HG03342 (cell line): ENCODE measurements around the gene BANK1.

Experiments used
- ATAC-seq: cut with Tn5 transposase; IDR thresholded peaks from one replicate; pipeline ENCODE4 v1.9.1; 2021; ENCODE audit warnings: mild to moderate bottlenecking, moderate library complexity; ENCODE audit not compliant: unreplicated experiment

BANK1 gene

DNA sequence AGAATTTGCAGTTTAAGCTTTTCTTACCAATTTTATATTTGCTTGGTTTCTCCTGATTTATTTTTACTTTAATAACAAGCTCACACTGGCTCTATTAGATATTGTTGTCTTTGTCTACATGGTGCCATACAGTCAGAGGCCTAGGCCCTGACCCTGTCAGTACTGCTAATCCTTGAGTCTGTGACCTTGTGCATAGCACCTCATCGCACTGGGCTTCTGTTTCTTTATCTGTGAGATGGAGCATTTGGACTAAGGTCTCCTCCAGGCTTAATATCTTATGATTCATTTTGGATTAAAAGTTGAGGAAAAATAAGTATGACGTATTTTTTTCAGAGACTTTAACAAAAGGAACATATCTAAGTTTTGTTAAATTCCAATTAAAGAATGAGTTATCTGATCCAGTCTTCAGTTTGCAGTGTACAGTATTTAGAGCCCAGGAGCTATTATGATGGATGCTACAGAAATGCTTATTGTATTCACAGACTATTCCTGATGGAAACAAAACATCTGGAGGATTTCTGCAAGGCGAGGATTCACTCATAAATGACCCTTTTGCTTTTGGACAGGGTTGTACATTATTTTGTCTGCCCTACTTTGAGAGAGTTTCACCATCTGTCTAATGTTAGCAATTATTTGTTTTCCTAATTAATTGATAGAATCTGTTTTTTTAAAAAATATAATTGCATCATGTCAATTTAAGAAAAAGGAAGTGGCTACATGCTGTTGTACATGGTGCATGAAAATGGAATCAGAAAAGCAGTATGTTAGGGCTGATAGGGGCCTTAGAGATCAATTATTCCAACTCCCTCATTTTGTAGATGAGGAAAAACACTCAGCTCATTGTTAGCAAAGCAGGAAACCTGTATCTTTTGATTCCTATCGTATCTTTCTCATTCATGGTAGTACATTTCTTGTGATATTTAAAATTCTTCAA is 203.6 kb downstream of the BANK1 start:
- no peak for ATAC-seq

DNA sequence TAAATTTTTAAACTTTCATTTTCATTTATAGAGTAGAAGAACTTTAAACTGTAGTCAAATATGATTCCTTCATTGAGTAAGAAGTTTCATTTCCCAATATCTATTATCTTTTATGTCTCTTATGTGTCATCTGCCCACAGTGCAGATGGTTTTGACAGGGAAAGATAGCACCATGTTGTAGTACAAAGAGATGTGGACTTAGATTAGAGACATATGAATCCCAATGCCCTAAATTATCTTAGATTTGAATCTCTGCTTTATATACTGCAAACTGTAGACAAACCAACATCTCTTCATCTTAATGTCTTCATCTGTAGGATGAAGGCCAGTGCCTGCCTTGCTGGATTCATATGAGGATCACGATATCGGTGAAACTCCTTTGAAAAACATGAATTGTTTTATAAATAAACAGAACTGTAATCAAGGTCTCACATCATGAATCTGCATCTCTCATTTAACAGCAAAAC is 217.5 kb downstream of the BANK1 start:
- ATAC-seq = peak; percentile 90

GRCh38 chr4:102008711-102009110 is 218.2 kb downstream of the BANK1 start:
- no peak for ATAC-seq

- ATAC-seq = no peak
Measured at GRCh38 chr4:102022343-102022742, 231.8 kb downstream of the BANK1 start.

DNA sequence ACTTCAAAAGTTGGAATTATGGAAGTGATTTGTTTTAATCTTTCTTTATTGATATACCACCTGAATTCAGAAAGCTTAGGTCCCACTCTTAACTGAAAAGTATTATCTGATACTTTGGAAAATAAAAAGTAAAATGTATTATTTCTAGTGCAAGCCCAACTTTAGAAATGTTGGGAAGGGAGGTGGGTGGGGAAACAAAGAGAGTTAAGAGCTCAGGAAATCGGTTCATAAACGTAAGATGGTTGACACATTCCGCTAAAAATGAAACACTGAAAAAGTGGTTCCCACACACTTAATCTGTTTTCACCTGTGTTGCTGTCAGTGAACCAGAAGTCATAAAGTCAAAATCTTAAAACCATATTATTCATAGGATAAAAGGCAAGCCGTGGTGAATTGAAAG is 237.4 kb downstream of the BANK1 start:
- no peak for ATAC-seq

DNA sequence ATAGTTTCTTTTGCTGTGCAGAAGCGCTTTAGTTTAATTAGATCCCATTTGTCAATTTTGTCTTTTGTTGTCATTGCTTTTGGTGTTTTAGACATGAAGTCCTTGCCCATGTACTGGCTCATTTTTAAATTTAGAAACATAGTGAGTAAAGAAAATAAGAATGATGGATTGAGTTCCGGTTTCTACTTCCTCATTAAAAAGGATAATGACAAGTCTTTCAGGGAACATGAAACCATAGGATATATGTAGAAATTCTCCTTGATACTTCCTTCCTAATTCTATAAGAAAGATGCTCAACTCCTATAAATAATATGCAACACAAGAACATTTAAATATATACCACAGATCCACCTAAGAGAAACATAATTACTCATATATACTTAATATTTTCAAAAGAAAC is 240.9 kb downstream of the BANK1 start:
- no peak for ATAC-seq

GRCh38 chr4:102036016-102036415 is 245.5 kb downstream of the BANK1 start:
- no peak for ATAC-seq

DNA sequence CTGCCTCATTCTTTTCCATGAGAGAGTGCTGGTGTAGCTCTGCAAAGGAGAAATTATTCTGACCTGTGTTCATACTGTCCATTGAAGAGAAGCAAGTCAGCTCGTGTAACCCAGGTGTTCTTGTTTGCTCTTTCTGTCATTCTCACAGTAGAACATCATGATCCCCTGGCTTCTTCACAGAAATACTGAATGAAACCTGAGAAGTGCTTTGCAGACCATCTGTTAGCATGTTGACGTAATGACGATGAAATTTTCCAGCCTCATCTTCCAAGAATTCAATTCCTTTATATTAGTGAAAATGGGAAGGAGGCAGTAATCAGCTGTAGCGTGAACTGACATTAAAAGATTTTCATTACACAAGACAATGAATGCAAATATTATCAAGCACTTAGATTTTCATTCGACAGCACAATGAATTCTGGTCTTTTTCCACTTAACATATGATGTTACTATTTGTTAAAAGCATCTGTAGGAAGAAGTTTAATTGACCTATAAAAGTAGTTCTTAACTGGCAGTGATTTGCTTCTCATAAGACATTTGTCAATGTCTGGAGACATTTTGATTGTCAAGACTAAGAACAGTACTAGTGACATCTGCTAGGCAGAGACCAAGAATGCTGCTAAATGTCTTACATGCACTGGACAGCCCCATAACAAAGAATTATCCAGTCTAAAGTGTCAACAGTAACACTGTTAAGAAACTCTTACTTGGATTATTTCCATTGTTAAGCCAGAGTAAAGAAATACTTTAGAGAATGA is 246.3 kb downstream of the BANK1 start:
- no peak for ATAC-seq

DNA sequence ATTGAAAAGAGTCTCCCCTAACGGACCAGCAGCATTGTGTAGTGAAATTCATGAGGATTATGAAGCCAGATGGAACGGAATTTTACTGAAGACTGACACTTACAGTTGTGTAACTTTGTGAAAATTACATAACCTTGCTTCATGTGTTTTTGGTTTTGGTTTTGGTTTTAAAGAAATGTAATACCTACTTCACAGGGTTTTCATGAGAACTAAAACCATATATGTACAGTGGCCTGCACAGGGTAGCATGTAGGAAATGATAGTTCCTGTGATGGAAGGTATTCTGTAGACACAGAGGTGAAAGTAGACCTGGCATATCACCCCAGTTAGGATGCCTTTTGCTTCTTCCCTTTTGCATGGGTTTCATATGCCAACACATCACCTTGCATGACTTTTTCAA is 247.0 kb downstream of the BANK1 start:
- peak; percentile 52 for ATAC-seq

DNA sequence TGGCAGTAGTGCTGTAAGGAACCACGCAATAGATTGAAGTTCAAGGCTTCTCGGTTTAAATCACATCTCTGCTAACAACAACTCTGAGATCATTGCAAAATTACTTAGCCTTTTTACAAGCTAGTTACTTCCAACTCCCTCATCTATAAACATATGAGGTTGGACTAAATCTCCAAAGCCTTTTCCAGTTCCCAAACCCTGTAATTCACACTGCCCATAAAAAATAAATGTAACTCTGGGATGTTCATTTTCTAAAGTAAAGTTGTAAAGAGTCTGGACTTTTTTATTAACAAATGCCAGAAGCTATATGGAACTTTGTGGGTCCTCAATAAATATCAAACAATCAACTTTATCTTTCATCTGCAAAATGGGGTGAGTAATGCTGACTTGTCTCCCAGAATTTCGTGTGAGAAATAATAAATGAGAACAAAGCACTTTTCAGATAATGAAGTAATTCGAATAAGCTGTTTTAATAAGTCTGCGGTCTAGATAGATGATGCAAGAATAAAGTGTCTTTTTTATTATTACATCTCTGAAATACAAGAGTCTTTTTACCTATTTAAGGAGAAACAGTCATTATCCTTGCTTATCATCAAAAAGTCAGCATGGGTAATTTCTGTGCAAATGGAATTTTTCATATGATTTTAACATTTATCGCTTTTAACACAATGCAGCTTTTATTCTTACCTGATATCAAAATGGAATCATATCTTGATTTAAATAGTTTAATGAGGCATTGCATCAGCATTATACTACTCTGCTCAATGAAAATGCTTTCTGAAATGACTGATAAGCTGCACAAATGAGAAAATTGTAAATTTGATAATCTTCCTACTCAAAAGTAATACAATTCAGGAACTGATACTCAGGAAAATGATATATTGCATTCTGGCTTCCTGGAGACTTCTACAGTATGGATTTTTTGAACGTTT is 252.6 kb downstream of the BANK1 start:
- ATAC-seq = no peak

GRCh38 chr4:102047616-102048015 is 257.1 kb downstream of the BANK1 start:
- ATAC-seq = no peak

GRCh38 chr4:102055805-102056204 is 265.3 kb downstream of the BANK1 start:
- no peak for ATAC-seq

GRCh38 chr4:102057122-102057521 is 266.6 kb downstream of the BANK1 start:
- no peak for ATAC-seq

DNA sequence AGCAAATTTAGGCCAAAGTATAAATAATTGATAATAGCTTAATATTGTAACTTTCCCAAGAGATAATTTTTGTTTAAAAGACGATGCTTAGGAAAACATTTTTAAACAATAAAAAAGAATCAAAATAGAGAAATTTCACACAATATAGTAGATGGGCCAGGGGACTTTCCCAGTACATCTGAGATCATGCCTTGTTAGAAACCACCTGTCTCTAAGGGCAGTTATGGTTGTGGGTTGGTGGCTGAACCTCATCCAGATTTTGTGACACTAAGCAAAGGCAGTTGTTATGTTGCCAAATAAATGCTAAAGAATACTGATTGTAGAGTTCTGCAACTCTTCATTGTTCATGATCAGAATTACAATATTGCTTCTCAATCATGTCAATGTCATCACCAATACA is 270.6 kb downstream of the BANK1 start:
- peak; percentile 72 for ATAC-seq

DNA sequence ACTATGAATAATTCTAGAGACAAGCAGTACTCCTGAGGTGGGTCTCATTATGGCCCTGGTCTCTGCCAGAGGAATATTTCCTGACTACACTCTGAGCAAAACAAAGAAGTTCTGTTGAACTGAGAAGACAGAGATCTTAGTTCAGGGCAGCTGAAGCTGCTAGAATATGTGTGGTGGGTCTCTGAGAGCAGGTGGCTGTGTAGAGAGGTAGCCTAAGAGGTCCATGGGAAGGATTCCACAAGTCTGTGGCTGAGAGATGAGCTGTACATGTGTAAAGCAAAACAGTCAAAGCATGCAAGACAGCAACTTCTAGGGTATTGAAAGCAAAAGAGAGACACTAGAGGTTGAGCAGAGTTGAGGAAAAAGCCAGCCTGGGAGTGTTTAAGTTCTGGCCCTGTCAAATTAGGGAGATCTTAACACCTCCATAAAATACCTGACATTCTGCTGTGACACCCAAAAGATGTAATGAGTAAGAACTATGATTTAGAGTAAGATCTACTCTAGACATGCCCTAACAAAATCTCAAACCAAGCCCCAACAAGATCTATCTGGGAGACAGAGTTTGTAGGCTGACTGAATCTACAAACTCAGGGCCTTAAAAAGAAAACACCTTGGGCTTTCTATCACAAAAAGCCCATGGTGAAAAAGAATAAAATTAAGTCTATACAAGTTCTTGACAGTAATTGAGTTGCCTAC is 274.4 kb downstream of the BANK1 start:
- no peak for ATAC-seq

- no peak for ATAC-seq
Measured at GRCh38 chr4:102076622-102077021, 286.1 kb downstream of the BANK1 start.

DNA sequence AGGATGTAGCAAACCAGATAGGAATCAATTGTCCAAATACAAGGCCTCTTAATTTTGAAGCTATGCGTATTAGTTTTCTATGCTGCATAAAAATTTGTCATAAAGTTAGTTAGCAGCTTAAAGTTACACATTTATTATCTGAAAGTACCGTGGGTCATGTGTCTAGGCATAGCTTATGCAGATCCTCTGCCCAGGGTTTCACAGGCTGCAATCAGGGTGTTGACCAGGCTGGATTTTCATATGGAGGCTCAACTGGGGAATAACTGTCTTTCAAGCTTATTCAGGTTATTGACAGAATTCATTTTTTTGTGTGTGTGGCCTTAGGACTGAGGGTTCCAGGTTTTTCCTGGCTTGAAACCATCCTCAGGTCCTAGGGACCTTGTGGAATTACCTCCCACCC is 289.7 kb downstream of the BANK1 start:
- ATAC-seq = no peak

GRCh38 chr4:102089850-102090621 is 299.5 kb downstream of the BANK1 start:
- no peak for ATAC-seq

DNA sequence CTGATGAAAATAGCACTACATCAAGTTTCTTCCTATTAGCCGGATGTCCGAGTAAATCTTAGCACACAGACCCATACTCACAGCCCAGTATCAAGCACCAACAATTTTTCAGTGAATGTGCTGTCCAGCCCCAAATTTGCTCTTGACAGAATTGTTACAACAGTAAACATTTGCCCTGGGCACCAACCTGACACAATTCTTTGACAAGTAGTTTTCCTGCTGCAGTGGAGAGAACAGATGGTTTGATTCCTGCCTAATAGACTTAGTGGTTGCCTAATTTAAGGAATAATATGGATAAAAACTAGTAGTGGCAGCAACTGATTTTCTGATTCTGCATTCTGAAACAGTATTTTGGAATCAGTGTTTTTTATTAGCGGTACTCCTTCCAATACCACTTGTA is 301.1 kb downstream of the BANK1 start:
- ATAC-seq = no peak

DNA sequence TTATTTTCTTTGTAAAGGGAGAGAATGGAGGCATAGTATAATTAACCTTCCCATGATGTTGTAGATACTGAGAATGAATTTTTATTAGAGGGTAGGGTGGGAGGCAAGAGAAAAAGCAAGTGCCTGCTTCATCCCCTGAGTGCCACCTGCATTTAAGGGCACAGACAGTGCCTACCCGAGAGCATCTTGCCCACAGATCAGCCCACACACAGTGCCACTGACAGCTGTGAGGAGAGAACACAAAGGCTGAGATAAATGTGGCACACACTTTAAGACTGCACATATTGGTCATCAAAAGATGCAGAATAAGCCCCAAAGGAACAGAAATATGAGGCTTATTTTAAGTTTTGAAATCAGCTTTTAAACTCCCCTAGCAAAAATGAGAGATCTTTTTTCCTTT is 304.0 kb downstream of the BANK1 start:
- ATAC-seq = no peak
